Measurements from ENCODE around the gene ADGRD1. TPM values are rescaled to one million over a fixed set of nuclear protein-coding genes. Genes with fewer than 3 reads are reported as not detected.

Gene ADGRD1
- total and polyA plus RNA-seq, 2 of the 8 experiments (the other 6 are each of a cell fraction or from before 2014, with no cell fraction given) = 0.36 to 0.48 TPM

DNA sequence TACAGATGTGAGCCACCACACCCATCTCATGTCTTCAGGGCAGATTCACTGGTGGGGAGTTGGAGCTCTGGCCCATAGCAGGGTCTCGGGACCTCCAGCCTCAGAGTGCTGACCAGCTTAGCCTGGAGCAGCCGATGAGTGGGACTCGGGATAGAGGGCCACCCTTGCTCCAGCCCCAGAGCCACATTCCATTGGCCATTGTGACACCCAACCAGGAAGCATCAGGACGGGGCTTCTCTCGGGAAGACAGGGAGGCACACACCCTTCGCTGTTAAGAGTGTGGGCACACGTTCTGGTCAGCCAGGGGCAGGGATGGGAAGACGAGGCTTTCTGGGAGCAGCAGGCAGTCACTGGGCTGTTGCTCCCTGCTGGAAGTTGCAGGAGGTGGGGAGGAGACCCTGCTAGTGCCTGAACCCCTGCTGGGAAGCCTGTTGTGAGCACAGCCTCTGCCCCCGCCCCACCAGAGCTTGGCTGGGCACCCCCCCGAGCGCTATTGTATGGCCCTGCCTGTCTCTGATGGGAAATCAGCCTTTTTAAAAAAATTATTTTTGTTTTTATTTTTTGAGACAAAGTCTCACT is 1.6 kb downstream of the ADGRD1 start:
- no peak overlapping the region for H3K4me3 ChIP-seq (ENCODE audit: extremely low read depth in 1 of 4, insufficient read depth in 2 of 4, low read depth in 3 of 4, low read length in 4 of 4)
- CTCF ChIA-PET (ENCODE audit: partially characterized antibody) = interaction anchor here (0.6 kb wide), 1 partner anchor 150 kb away, joined by 3 read pairs; no protein-coding TSS in a partner anchor
- TF ChIP-seq POLR2A (IDR thresholded peaks at IDR 0.05; ENCODE audit: control extremely low read depth in 1 of 2, low read depth in 2 of 2, low read length in 2 of 2) (no peak), CREB1 (IDR thresholded peaks at IDR 0.05) (no peak), TEAD4 (IDR thresholded peaks at IDR 0.05; ENCODE audit: low read depth, low read length) (no peak), SP4 (IDR thresholded peaks at IDR 0.05; ENCODE audit: low read length) (no peak), KDM4A (IDR thresholded peaks at IDR 0.05; ENCODE audit: low read depth, low read length, severe bottlenecking) (no peak), KDM5A (IDR thresholded peaks at IDR 0.05; ENCODE audit: low read length) (no peak), TCF12 (IDR thresholded peaks at IDR 0.05; ENCODE audit: low read depth, low read length) (no peak)
- TF ChIP-seq, protein P1, sequence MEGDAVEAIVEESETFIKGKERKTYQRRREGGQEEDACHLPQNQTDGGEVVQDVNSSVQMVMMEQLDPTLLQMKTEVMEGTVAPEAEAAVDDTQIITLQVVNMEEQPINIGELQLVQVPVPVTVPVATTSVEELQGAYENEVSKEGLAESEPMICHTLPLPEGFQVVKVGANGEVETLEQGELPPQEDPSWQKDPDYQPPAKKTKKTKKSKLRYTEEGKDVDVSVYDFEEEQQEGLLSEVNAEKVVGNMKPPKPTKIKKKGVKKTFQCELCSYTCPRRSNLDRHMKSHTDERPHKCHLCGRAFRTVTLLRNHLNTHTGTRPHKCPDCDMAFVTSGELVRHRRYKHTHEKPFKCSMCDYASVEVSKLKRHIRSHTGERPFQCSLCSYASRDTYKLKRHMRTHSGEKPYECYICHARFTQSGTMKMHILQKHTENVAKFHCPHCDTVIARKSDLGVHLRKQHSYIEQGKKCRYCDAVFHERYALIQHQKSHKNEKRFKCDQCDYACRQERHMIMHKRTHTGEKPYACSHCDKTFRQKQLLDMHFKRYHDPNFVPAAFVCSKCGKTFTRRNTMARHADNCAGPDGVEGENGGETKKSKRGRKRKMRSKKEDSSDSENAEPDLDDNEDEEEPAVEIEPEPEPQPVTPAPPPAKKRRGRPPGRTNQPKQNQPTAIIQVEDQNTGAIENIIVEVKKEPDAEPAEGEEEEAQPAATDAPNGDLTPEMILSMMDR (IDR thresholded peaks at IDR 0.05; ENCODE audit: control extremely low read depth in 1 of 3, insufficient read depth in 1 of 3, low read depth in 1 of 3, low read length in 3 of 3) = no peak
- TF ChIP-seq, protein P2, sequence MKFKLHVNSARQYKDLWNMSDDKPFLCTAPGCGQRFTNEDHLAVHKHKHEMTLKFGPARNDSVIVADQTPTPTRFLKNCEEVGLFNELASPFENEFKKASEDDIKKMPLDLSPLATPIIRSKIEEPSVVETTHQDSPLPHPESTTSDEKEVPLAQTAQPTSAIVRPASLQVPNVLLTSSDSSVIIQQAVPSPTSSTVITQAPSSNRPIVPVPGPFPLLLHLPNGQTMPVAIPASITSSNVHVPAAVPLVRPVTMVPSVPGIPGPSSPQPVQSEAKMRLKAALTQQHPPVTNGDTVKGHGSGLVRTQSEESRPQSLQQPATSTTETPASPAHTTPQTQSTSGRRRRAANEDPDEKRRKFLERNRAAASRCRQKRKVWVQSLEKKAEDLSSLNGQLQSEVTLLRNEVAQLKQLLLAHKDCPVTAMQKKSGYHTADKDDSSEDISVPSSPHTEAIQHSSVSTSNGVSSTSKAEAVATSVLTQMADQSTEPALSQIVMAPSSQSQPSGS (IDR thresholded peaks at IDR 0.05; ENCODE audit: low read length) = no peak

More for the DNA sequence above, 1.6 kb downstream of the ADGRD1 start:
- no peaks in the 10 kb centered on the region for H3K9me3 ChIP-seq (ENCODE audit: insufficient read depth in 2 of 2, low read depth in 1 of 2, low read length in 1 of 2)
- H2AFZ ChIP-seq (ENCODE audit: low read length) = 0 out of 2 replicates have a peak overlapping the region, but pooled peaks have one; percentile 45
- H3K79me2 ChIP-seq (ENCODE audit: control insufficient read depth in 1 of 2, insufficient read depth in 2 of 2, low read length in 2 of 2) = no peaks in the 10 kb centered on the region
- H2BK12ac ChIP-seq (ENCODE audit: low read depth, low read length) = peak overlapping the region; percentile 86; the same call in 1 of the 2 replicates
- POLR2A ChIA-PET (ENCODE audit: partially characterized antibody) = no interaction called here
- 0 out of 2 replicates have a peak overlapping the region, but pooled peaks have one; percentile 29 for H3K18ac ChIP-seq (ENCODE audit: extremely low read depth, low read length)
- H2BK20ac ChIP-seq (ENCODE audit: low read length) = 0 out of 2 replicates have a peak overlapping the region, but pooled peaks have one; percentile 77
- H3K9ac ChIP-seq (replicated peaks in 1 of 4; ENCODE audit: extremely low read depth in 1 of 4, low read depth in 3 of 4, low read length in 3 of 4) = no peak overlapping the region
- no peak overlapping the region for H2BK120ac ChIP-seq (replicated peaks; ENCODE audit: low read depth, low read length)
- no peak overlapping the region for H2BK15ac ChIP-seq (ENCODE audit: low read length)
- H3K23ac ChIP-seq (ENCODE audit: insufficient read length) = no peak overlapping the region
- H3K23me2 ChIP-seq (ENCODE audit: low read depth, low read length) = peaks cover 3% of the 10 kb centered on the region; the same call in 1 of the 2 replicates
- H3K56ac ChIP-seq (replicated peaks; ENCODE audit: insufficient read length, low read depth, low read length) = no peak overlapping the region
- no peaks in the 10 kb centered on the region for H3K79me1 ChIP-seq (ENCODE audit: low read depth, low read length)
- no peaks in the 10 kb centered on the region for H3K36me3 ChIP-seq (ENCODE audit: control insufficient read depth in 2 of 4, insufficient read depth in 4 of 4, low read length in 3 of 4)
- H4K5ac ChIP-seq (ENCODE audit: insufficient read length, low read depth, low read length) = no peak overlapping the region
- no peak overlapping the region for H3K4me2 ChIP-seq (ENCODE audit: insufficient read depth in 1 of 2, low read depth in 2 of 2, low read length in 2 of 2)
- no peak overlapping the region; the same call in 1 of the 2 replicates for H4K8ac ChIP-seq (ENCODE audit: extremely low read depth, insufficient read depth, low read length)
- FAIRE-seq (no peak), DNase-seq (ENCODE audit: low read depth in 1 of 2, low spot score in 2 of 2) (no peak)
- no peak overlapping the region for H2BK5ac ChIP-seq (ENCODE audit: low read depth, low read length)
- no peak overlapping the region for H2AK5ac ChIP-seq (ENCODE audit: low read depth, low read length)
- WGBS, 2 experiments (ENCODE audit: extremely low coverage in 1 of 2, insufficient coverage in 1 of 2, insufficient read length in 1 of 2, insufficient replicate concordance in 2 of 2, low coverage in 1 of 2, low lambda C conversion rate in 2 of 2, missing lambda C conversion rate in 1 of 2) = 87% methylated on average over 11 of the region's 11 CpGs; no CpG with 5 or more reads in 1 of the 2 experiments
- H4K91ac ChIP-seq (replicated peaks; ENCODE audit: insufficient read length, low read length) = no peak overlapping the region
- H3K27me3 ChIP-seq (replicated peaks in 1 of 4; ENCODE audit: control insufficient read depth in 3 of 4, extremely low read depth in 1 of 4, insufficient read depth in 3 of 4, low read length in 3 of 4) = peaks cover 0 to 3% (median 1%) of the 10 kb centered on the region in 4 experiments; a peak in 1 of 7 replicates
- H3K14ac ChIP-seq (ENCODE audit: insufficient read length) = no peak overlapping the region
- H3K4ac ChIP-seq (replicated peaks; ENCODE audit: insufficient read length, low read depth, low read length) = no peak overlapping the region
- H3K27ac ChIP-seq (ENCODE audit: low read depth, low read length) = no peak overlapping the region
- peaks cover 0 to 4% of the 10 kb centered on the region in 2 experiments for H4K20me1 ChIP-seq (replicated peaks in 1 of 2; ENCODE audit: control insufficient read depth in 1 of 2, insufficient read depth in 2 of 2, low read length in 2 of 2)
- H3K4me1 ChIP-seq (replicated peaks in 1 of 4; ENCODE audit: control insufficient read depth in 3 of 4, insufficient read depth in 4 of 4, low read length in 3 of 4) = peaks cover 3 to 22% (median 4%) of the 10 kb centered on the region in 4 experiments; a peak in 6 of 7 replicates

Measured in H1 (cell line).